WI38 (cell line): ENCODE measurements around the gene KLHL25.

ENCODE experiments used
- H3K4me3 ChIP-seq: 2 replicates; pipeline ENCODE4 v1.5.1; 2011; ENCODE audit warnings: low read depth, mild to moderate bottlenecking, control low read depth, low read length
- TF ChIP-seq, protein P1 (sequence below): IDR thresholded peaks from 2 replicates; pipeline ENCODE4 v1.5.1; 2012; ENCODE audit warnings: low read depth, mild to moderate bottlenecking, control low read depth, low read length

KLHL25 gene

DNA sequence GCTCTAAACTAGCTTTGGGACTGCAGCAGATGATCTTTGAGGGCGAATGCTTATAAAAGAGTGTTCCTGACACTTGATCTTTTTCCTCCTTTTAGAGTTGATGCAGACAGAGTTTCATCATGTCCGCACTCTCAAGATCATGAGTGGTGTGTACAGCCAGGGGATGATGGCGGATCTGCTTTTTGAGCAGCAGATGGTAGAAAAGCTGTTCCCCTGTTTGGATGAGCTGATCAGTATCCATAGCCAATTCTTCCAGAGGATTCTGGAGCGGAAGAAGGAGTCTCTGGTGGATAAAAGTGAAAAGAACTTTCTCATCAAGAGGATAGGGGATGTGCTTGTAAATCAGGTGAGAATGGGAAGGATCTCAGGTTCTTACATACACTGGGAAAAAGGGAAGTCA is 75.7 kb downstream of the KLHL25 start:
- no peak overlapping the region for H3K4me3 ChIP-seq
- TF ChIP-seq, protein P1, sequence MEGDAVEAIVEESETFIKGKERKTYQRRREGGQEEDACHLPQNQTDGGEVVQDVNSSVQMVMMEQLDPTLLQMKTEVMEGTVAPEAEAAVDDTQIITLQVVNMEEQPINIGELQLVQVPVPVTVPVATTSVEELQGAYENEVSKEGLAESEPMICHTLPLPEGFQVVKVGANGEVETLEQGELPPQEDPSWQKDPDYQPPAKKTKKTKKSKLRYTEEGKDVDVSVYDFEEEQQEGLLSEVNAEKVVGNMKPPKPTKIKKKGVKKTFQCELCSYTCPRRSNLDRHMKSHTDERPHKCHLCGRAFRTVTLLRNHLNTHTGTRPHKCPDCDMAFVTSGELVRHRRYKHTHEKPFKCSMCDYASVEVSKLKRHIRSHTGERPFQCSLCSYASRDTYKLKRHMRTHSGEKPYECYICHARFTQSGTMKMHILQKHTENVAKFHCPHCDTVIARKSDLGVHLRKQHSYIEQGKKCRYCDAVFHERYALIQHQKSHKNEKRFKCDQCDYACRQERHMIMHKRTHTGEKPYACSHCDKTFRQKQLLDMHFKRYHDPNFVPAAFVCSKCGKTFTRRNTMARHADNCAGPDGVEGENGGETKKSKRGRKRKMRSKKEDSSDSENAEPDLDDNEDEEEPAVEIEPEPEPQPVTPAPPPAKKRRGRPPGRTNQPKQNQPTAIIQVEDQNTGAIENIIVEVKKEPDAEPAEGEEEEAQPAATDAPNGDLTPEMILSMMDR, result no peak

DNA sequence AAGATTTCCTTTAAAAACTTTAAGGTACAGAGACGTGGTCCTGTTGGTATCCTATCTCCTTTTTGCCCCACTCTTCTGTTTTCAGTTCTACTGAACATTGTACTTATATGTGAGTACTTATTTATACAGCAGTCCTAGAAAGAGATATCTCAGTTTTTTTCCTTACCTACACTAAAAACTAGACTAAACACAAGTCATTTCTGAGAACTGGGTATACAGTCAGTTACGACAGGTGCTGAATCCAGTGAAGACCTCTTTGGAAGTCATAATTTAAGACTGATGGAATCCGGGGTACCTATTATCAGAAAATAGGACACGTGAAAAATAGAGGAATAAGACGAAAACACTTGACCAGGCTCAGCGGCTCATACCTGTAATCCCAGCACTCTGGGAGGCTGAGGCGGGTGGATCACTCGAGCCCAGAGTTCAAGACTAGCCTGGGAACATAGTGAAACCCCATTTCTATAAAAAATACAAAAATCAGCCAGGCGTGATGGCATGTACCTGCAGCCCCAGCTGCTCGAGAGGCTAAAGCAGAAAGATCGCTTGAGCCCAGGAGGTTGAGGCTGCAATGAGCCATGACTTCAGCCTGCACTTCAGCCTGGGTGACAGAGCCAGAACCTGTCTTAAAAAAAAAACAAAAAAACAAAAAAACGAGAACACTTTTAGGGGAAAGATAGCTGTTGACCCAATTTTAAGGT is 76.3 kb downstream of the KLHL25 start:
- TF ChIP-seq, protein P1, result no peak
- H3K4me3 ChIP-seq, result no peak overlapping the region

DNA sequence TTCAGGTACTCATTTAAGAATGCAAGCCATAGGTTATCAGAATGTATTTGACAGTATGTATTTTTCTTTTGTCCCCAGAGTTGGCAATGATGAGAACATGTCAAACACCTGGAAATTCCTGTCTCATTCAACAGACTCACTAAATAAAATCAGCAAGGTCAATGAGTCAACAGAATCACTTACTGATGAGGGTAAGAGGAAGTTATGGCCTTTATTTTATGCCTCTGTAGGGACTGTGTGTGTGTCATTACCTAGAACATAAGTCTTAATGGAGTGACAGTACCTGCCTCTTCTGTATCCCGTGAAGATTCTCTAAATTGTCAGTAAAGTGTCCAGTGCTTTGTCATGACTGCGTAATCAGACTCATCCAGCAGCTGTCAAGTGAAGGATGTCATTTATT is 77.5 kb downstream of the KLHL25 start:
- TF ChIP-seq, protein P1, result no peak
- H3K4me3 ChIP-seq, result no peak overlapping the region

DNA sequence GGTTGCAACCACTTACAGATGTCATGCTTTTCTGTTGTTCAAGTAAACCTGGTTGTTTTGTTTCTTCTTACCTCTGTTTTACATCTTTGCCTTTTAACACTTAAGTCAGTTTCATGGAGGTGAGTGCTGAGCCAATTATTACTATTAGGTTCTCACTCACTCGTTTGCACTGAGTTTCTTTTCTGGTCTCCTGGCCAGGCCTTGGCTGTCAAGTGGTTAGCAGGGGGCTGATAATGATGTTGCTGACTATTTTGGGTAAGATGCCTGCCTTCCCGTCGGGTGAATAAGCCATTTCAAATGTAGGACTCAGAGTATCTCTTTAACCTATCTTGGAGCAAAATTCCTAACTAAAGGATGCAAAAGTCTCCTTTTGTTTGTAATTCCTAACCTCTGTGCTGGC is 78.5 kb downstream of the KLHL25 start:
- no peak overlapping the region for H3K4me3 ChIP-seq
- TF ChIP-seq, protein P1, result no peak

DNA sequence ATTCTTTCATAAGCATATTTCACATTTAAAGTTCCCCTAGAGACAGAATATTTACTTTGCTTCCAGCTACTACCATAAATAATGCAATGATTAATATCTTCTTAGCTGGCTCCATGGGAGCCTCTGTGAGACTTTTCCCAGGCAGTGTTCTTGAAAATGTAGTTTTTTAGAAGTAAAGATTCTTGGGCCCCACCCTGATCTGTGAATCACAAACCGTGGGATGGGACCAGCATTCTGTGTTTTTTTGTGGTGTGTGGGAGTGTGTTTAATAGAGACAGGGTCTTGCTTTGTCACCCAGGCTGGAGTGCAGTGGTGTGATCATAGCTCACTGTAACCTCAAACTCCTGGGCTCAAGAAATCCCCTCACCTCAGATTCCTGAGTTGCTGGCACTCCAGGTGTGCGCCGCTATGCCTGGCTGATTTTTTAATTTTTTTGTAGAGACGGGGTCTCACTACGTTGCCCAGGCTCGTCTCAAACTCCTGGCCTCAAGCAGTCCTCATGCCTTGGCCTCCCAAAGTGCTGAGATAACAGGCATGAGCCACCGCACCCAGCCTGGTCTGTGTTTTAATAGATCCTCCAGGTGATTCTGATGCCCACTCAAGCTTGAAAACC is 83.0 kb downstream of the KLHL25 start:
- TF ChIP-seq, protein P1, result no peak
- no peak overlapping the region for H3K4me3 ChIP-seq

DNA sequence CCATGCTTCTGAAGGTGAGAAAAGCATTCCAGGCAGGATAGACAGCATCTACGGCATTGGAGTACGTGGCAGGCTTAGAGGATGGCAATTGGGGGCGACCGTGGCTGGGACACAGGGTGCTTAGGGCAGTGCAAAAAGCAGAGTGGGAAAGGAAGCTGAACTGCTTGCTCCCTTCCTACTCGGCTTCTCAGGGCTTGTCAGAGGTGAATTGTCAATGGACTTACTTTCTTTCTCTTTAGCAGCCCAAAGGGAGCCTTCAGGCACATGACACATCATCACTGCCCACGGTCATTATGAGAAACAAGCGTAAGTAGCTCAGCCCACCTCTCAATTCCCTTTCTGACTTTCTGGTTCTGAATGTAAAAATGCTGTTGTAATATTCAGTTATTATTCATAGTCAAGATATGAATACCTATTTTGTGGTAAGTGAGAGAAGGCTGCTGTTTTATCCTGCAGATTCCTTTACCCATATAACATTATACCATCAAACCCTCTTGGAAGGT is 84.3 kb downstream of the KLHL25 start:
- TF ChIP-seq, protein P1, result no peak

More for the DNA sequence above, 84.3 kb downstream of the KLHL25 start:
- H3K4me3 ChIP-seq, result no peak overlapping the region
